K562 (cell line): Measurements from ENCODE around the gene HNF4A. TPM values are rescaled to one million over a fixed set of nuclear protein-coding genes. Genes with fewer than 3 reads are reported as not detected.

Experiments used
- ATAC-seq: fragments of 200-7000 bp; cut with Tn5 transposase; 3 replicates; pipeline ENCODE4 v1.9.1; 2020; ENCODE audit warnings: moderate library complexity
- BruUV-seq: library from RNA; stranded (reverse); fragments of 400-500 nt; replicated peaks from 2 replicates; lab custom pipeline; 2021; lab: Mats Ljungman, UMichigan
- CTCF ChIA-PET: fragments of 300-600 bp; formaldehyde crosslinking; extraction: SDS; loops from one replicate; lab custom pipeline; 2021; ENCODE audit warnings: low intra/inter-chr PET ratio; lab: Yijun Ruan, JAX
- POLR2A ChIA-PET: fragments of 300-600, 350-650 bp; sonication (Branson Sonifier 250); formaldehyde crosslinking; extraction: SDS; loops from one replicate; lab custom pipeline; 2021; ENCODE audit warnings: antibody characterized with exemption, inconsistent platforms; lab: Yijun Ruan, JAX
- DNase-seq, 4 experiments: peaks; one replicate each; pipeline versions ENCODE4 v3.0.0 to v3.0.0-alpha.2; 2011 to 2018; ENCODE audit warnings: low spot score in 3 of 4, mixed read lengths in 3 of 4; ENCODE audit errors: extremely low read depth in 1 of 4
- FAIRE-seq: peaks from 2 replicates; lab custom pipeline; 2011; peaks lifted over from hg19 to GRCh38; lab: Jason Lieb, UNC
- H2AFZ ChIP-seq: 2 replicates; pipeline ENCODE4 v1.6.0; 2011; ENCODE audit warnings: low read depth, low read length, control low read depth, inconsistent platforms
- H3K27ac ChIP-seq: fragments of 200-600 bp; 3 replicates; pipeline ENCODE4 v1.8.0; 2011; ENCODE audit warnings: low read depth, mild to moderate bottlenecking, control low read depth, inconsistent platforms, low read length, moderate library complexity, mixed read lengths; ENCODE audit errors: extremely low read depth
- H3K27me3 ChIP-seq, 2 experiments: fragments of 300-600 bp in 1 of 2; 2 replicates in 1 of 2; 3 replicates in 1 of 2; pipeline versions ENCODE4 v1.6.0 to v1.8.0; 2011; ENCODE audit warnings: inconsistent platforms in 2 of 2, low read length in 2 of 2, mild to moderate bottlenecking in 1 of 2, mixed read lengths in 1 of 2, moderate library complexity in 1 of 2; ENCODE audit not compliant: control insufficient read depth in 2 of 2, insufficient read depth in 2 of 2
- H3K36me3 ChIP-seq: fragments of 300-600 bp; 3 replicates; pipeline ENCODE4 v1.8.0; 2011; ENCODE audit warnings: mild to moderate bottlenecking, low read length, inconsistent platforms; ENCODE audit not compliant: control insufficient read depth, insufficient read depth
- H3K4me1 ChIP-seq, 2 experiments: fragments of 200-600 bp in 1 of 2; replicated peaks in 1 of 2; 2 replicates in 1 of 2; 3 replicates in 1 of 2; pipeline versions ENCODE4 v1.5.1 to v1.8.0; 2011; ENCODE audit warnings: inconsistent platforms in 2 of 2, low read length in 2 of 2, mild to moderate bottlenecking in 1 of 2, mixed read lengths in 1 of 2, moderate library complexity in 1 of 2; ENCODE audit not compliant: control insufficient read depth in 2 of 2, insufficient read depth in 2 of 2
- H3K4me2 ChIP-seq: 2 replicates; pipeline ENCODE4 v1.6.1; 2011; ENCODE audit warnings: low read length, control low read depth, inconsistent platforms, mixed read lengths; ENCODE audit not compliant: insufficient read depth
- H3K4me3 ChIP-seq: fragments of 200-600 bp; sonication (generic), shearing (Covaris generic); 2 replicates; pipeline ENCODE4 v1.5.1; 2016; ENCODE audit warnings: control low read depth, inconsistent platforms
- H3K79me2 ChIP-seq: fragments of 200-600 bp; 3 replicates; pipeline ENCODE4 v1.8.0; 2011; ENCODE audit warnings: low read length, inconsistent platforms; ENCODE audit not compliant: control insufficient read depth, insufficient read depth
- H3K9ac ChIP-seq, 2 experiments: 2 replicates each; pipeline versions ENCODE4 v1.6.0 to v1.6.1; 2011; ENCODE audit warnings: low read depth in 2 of 2, low read length in 2 of 2, control low read depth in 1 of 2, inconsistent platforms in 1 of 2, mild to moderate bottlenecking in 1 of 2, mixed read lengths in 1 of 2; ENCODE audit not compliant: insufficient read depth in 1 of 2
- H3K9me1 ChIP-seq: one replicate; pipeline ENCODE4 v1.6.0; 2011; ENCODE audit warnings: inconsistent platforms, mild to moderate bottlenecking, low read length, moderate library complexity; ENCODE audit not compliant: control insufficient read depth, insufficient read depth
- H3K9me3 ChIP-seq: replicated peaks from 2 replicates; pipeline ENCODE4 v1.5.1; 2011; ENCODE audit warnings: low read depth, low read length, inconsistent platforms; ENCODE audit not compliant: control insufficient read depth, insufficient read depth
- H4K20me1 ChIP-seq: replicated peaks from 2 replicates; pipeline ENCODE4 v1.6.1; 2011; ENCODE audit warnings: low read length, inconsistent platforms, mixed read lengths; ENCODE audit not compliant: control insufficient read depth, insufficient read depth
- FOXP1 ChIP-seq: sonication (generic); formaldehyde crosslinking; IDR thresholded peaks from 2 replicates; pipeline ENCODE4 v1.8.0; 2022; ENCODE audit warnings: mild to moderate bottlenecking, missing genetic modification reagents
- KLF13 ChIP-seq: fragments of 450-650 bp; IDR thresholded peaks from 2 replicates; pipeline ENCODE4 v1.6.1; 2016; ENCODE audit warnings: missing genetic modification characterization, low read depth, mild to moderate bottlenecking, missing compliant biosample characterization, moderate library complexity, borderline replicate concordance
- NUFIP1 ChIP-seq: fragments of 450-650 bp; IDR thresholded peaks from 2 replicates; pipeline ENCODE4 v1.6.1; 2018; ENCODE audit not compliant: partially characterized antibody
- ZNF224 ChIP-seq: sonication (generic); formaldehyde crosslinking; IDR thresholded peaks from 2 replicates; pipeline ENCODE4 v1.8.0; 2022; ENCODE audit warnings: mild to moderate bottlenecking, missing genetic modification reagents
- ZNF253 ChIP-seq: fragments of 250-450 bp; sonication (Bioruptor Pico); conservative IDR thresholded peaks from 2 replicates; pipeline ENCODE4 v1.6.1; 2021; ENCODE audit warnings: mild to moderate bottlenecking
- ZNF444 ChIP-seq: fragments of 250-450 bp; sonication (Bioruptor Pico); IDR thresholded peaks from 2 replicates; pipeline ENCODE4 v1.4.0; 2020; ENCODE audit warnings: mild to moderate bottlenecking, moderate library complexity
- ZNF764 ChIP-seq: fragments of 250-450 bp; sonication (Bioruptor Pico); IDR thresholded peaks from 2 replicates; pipeline ENCODE4 v1.4.0; 2020; ENCODE audit warnings: low read depth, mild to moderate bottlenecking, moderate library complexity
- WGBS: fragments of 100-300 bp; shearing (Covaris generic); methylation state at CpG from one replicate; pipeline ENCODE4 v1.1.6; 2016; ENCODE audit warnings: low coverage, mixed read lengths; ENCODE audit not compliant: insufficient coverage; ENCODE audit errors: missing lambda C conversion rate; 5-methylcytosine and 5-hydroxymethylcytosine counted together
- in situ Hi-C: fragments of 300-500 bp; cut with MboI; formaldehyde crosslinking; loops from 4 replicates; pipeline ENCODE4 v1.15.0; 2018; ENCODE audit warnings: inconsistent platforms, mixed read lengths
- intact Hi-C: fragments of 100-400 bp; cut with micrococcal nuclease; formaldehyde crosslinking; loops from 2 replicates; pipeline ENCODE4 v1.14.2; 2022
- polyA plus RNA-seq, 8 experiments: library from polyadenylated mRNA; depleted of rRNA in 4 of 8; stranded (reverse) in 5 of 8; unstranded in 3 of 8; fragments of >200 nt; fragmentation: Nextera tagmentation in 2 of 8; fragmentation: Illumina TruSeq in 1 of 8; extraction: Ambion mirVana in 2 of 8; extraction: Trizol in 1 of 8; gene quantifications; 2 replicates each; pipeline versions ENCODE4 v1.2.1 to v1.2.3, GENCODE V29; 2011 to 2014; ENCODE audit warnings: inconsistent platforms in 1 of 8, missing spikeins in 1 of 8
- total RNA-seq, 7 experiments: library from RNA; depleted of rRNA in 6 of 7; stranded (reverse); fragments of >200 nt in 6 of 7; fragmentation: Illumina TruSeq in 2 of 7; extraction: Trizol in 2 of 7; gene quantifications; 2 replicates each; pipeline versions ENCODE4 v1.2.1 to v1.2.3, GENCODE V29; 2011 to 2021; ENCODE audit warnings: low replicate concordance in 1 of 7
- TF ChIP-seq, protein P1 (sequence below): fragments of 450-650 bp; IDR thresholded peaks from 2 replicates; pipeline ENCODE4 v1.6.1; 2016; ENCODE audit warnings: borderline replicate concordance
- TF ChIP-seq, protein P2 (sequence below): IDR thresholded peaks from 2 replicates; pipeline ENCODE4 v1.6.1; 2011; ENCODE audit warnings: borderline replicate concordance, low read depth, mild to moderate bottlenecking, moderate library complexity, low read length; ENCODE audit not compliant: insufficient read depth, poor library complexity, severe bottlenecking
- TF ChIP-seq, protein P3 (sequence below): fragments of 450-650 bp; formaldehyde crosslinking; IDR thresholded peaks from 2 replicates; pipeline ENCODE4 v1.4.0; 2022; ENCODE audit warnings: mild to moderate bottlenecking, moderate library complexity
- TF ChIP-seq, protein P4 (sequence below): sonication (generic); formaldehyde crosslinking; IDR thresholded peaks from 2 replicates; pipeline ENCODE4 v1.4.0; 2020; ENCODE audit warnings: mild to moderate bottlenecking, missing genetic modification reagents

The HNF4A gene
- total and polyA plus RNA-seq, 9 of the 15 experiments (the other 6 are each of a cell fraction or from before 2014, with no cell fraction given), result 0.03 to 0.27 (median 0.08) TPM; not detected in 5

DNA sequence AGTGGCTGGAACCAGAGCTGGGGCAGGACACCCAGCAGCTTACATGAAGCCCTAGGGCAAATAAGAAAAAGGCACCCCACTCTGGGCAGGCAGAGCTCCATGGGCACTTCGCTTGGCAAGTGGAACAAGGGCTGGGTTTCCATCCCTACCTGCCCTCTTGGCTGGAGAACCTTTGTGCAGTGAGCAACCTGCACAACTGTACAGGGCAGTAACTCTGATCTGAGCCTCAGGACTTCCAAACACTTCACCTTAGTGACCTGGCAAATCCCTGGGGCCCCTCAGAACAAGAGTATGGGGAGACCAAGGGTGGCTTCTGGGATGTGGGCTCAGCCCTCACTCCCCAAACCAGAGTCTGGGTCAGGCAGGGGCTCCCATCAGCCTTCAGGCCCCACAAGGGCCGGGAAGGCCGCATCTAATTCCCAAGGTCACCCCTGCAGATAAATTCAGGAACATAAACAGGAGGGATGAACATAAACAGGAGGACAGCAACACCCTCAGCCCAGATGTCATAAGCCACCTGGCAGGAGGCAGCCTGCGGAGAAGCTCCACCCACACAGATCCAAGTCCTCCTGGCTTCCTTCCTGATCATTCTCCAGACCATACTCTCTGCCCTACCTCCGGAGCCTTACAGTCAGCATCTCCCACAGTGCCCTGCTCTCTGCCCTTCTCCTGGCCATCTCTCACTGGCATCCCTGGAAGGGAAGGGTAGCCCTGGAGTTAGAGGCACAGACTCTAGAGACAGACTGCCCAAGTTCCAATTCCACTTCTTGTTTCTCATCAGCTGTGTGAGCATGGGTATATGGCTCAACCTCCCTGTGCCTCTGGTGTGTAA is 37.5 kb downstream of the HNF4A start:
- H3K4me2 ChIP-seq, result no peak overlapping the region
- BruUV-seq, result no TSS peak
- CTCF ChIA-PET, result no interaction called here
- H3K36me3 ChIP-seq, result no peaks in the 10 kb centered on the region
- DNase-seq, result no peak
- H2AFZ ChIP-seq, result peak overlapping the region; percentile 9; the same call in 1 of the 2 replicates
- no peak overlapping the region for H3K9ac ChIP-seq
- no peak for TF ChIP-seq NUFIP1
- no peak for TF ChIP-seq ZNF764
- no peak for TF ChIP-seq FOXP1 (CRISPR knock-in tag)
- TF ChIP-seq, protein P1, sequence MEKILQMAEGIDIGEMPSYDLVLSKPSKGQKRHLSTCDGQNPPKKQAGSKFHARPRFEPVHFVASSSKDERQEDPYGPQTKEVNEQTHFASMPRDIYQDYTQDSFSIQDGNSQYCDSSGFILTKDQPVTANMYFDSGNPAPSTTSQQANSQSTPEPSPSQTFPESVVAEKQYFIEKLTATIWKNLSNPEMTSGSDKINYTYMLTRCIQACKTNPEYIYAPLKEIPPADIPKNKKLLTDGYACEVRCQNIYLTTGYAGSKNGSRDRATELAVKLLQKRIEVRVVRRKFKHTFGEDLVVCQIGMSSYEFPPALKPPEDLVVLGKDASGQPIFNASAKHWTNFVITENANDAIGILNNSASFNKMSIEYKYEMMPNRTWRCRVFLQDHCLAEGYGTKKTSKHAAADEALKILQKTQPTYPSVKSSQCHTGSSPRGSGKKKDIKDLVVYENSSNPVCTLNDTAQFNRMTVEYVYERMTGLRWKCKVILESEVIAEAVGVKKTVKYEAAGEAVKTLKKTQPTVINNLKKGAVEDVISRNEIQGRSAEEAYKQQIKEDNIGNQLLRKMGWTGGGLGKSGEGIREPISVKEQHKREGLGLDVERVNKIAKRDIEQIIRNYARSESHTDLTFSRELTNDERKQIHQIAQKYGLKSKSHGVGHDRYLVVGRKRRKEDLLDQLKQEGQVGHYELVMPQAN, result no peak
- TF ChIP-seq, protein P2, sequence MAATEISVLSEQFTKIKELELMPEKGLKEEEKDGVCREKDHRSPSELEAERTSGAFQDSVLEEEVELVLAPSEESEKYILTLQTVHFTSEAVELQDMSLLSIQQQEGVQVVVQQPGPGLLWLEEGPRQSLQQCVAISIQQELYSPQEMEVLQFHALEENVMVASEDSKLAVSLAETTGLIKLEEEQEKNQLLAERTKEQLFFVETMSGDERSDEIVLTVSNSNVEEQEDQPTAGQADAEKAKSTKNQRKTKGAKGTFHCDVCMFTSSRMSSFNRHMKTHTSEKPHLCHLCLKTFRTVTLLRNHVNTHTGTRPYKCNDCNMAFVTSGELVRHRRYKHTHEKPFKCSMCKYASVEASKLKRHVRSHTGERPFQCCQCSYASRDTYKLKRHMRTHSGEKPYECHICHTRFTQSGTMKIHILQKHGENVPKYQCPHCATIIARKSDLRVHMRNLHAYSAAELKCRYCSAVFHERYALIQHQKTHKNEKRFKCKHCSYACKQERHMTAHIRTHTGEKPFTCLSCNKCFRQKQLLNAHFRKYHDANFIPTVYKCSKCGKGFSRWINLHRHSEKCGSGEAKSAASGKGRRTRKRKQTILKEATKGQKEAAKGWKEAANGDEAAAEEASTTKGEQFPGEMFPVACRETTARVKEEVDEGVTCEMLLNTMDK, result no peak
- no peak for TF ChIP-seq ZNF224 (CRISPR knock-in tag)
- no peak for TF ChIP-seq ZNF253
- TF ChIP-seq, protein P3, sequence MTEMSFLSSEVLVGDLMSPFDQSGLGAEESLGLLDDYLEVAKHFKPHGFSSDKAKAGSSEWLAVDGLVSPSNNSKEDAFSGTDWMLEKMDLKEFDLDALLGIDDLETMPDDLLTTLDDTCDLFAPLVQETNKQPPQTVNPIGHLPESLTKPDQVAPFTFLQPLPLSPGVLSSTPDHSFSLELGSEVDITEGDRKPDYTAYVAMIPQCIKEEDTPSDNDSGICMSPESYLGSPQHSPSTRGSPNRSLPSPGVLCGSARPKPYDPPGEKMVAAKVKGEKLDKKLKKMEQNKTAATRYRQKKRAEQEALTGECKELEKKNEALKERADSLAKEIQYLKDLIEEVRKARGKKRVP (CRISPR knock-in tag), result no peak
- no peak for TF ChIP-seq ZNF444 (CRISPR knock-in tag)
- no peak for TF ChIP-seq KLF13
- TF ChIP-seq, protein P4, sequence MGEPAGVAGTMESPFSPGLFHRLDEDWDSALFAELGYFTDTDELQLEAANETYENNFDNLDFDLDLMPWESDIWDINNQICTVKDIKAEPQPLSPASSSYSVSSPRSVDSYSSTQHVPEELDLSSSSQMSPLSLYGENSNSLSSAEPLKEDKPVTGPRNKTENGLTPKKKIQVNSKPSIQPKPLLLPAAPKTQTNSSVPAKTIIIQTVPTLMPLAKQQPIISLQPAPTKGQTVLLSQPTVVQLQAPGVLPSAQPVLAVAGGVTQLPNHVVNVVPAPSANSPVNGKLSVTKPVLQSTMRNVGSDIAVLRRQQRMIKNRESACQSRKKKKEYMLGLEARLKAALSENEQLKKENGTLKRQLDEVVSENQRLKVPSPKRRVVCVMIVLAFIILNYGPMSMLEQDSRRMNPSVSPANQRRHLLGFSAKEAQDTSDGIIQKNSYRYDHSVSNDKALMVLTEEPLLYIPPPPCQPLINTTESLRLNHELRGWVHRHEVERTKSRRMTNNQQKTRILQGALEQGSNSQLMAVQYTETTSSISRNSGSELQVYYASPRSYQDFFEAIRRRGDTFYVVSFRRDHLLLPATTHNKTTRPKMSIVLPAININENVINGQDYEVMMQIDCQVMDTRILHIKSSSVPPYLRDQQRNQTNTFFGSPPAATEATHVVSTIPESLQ (CRISPR knock-in tag), result no peak
- in situ Hi-C loops (no loop called here), intact Hi-C loops (no loop called here)
- peaks cover 2 to 27% of the 10 kb centered on the region in 2 experiments; a peak in 2 of 5 replicates for H3K27me3 ChIP-seq
- no peaks in the 10 kb centered on the region for H3K79me2 ChIP-seq
- 54% methylated on average over 5 of the region's 5 CpGs for WGBS
- no peaks in the 10 kb centered on the region for H3K9me1 ChIP-seq
- no peak overlapping the region for H3K4me3 ChIP-seq
- H4K20me1 ChIP-seq, result no peaks in the 10 kb centered on the region; the same call in 1 of the 2 replicates
- peak; percentile 74 for FAIRE-seq
- peaks cover 19 to 34% of the 10 kb centered on the region in 2 experiments for H3K4me1 ChIP-seq
- no peak overlapping the region for H3K27ac ChIP-seq
- POLR2A ChIA-PET, result interaction anchor here (1.0 kb wide), 1 partner anchor 12 kb away, joined by 3 read pairs; no protein-coding TSS in a partner anchor
- no peak for ATAC-seq
- H3K9me3 ChIP-seq, result no peaks in the 10 kb centered on the region
